Measurements from ENCODE around the gene PTPRN2.
"Not testable (repeated sequence)": the region's sequence is repeated elsewhere in the genome, so short reads cannot be mapped to it uniquely, and the experiment has no call there.

PTPRN2 gene

DNA sequence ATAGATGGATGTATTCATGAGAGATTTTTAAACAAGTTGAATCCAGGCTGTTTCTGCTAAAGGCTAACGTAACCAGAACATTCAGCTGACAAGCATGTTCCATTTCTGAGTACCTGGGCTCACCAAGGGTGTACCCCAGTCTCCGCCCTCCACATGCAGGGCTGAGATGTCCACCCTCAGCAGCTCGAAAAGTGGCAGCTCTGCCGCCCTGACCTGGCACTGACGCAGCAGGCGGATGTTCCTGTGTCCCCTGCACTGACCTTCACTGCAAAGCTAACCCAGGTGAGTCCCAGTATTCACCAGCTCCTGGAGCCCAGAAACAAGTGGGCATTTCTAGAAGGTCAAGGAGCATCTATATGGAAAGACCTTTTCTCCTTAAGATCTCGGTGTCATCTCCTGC is 437.4 kb downstream of the PTPRN2 start:
- no peak for DNase-seq (ENCODE audit: low read depth in 4 of 4, low spot score in 1 of 4)

DNA sequence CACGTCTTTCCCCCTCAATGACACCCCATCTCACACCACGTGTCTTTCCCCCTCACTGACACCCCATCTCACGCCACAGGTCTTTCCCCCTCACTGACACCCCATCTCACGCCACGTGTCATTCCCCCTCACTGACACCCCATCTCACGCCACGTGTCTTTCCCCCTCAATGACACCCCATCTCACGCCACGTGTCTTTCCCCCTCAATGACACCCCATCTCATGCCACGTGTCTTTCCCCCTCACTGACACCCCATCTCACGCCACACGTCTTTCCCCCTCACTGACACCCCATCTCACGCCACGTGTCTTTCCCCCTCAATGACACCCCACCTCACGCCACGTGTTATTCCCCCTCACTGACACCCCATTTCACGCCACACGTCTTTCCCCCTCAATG is 440.2 kb downstream of the PTPRN2 start:
- DNase-seq (ENCODE audit: low read depth in 4 of 4, low spot score in 1 of 4): not testable (repeated sequence)

DNA sequence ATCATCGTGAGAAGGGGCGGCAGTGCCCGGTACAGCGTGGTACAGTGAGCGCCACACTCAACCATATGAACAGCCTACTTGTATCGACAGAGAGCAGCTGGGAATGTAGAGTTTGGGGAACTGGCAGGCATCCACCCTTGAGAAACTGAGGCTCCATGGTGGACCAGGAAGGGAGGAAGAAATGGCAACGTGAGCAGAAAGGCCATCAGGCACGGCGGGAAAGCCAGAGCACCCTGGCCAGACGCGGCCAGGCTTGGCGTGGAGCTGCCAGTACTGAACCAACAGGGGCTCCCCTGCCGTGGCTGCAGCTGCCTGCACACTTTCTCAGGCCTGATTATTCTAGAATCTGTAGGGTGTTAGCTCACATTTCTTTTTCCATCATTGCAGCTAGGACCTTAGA is 442.3 kb downstream of the PTPRN2 start:
- no peak for DNase-seq (ENCODE audit: low read depth in 4 of 4, low spot score in 1 of 4)

DNA sequence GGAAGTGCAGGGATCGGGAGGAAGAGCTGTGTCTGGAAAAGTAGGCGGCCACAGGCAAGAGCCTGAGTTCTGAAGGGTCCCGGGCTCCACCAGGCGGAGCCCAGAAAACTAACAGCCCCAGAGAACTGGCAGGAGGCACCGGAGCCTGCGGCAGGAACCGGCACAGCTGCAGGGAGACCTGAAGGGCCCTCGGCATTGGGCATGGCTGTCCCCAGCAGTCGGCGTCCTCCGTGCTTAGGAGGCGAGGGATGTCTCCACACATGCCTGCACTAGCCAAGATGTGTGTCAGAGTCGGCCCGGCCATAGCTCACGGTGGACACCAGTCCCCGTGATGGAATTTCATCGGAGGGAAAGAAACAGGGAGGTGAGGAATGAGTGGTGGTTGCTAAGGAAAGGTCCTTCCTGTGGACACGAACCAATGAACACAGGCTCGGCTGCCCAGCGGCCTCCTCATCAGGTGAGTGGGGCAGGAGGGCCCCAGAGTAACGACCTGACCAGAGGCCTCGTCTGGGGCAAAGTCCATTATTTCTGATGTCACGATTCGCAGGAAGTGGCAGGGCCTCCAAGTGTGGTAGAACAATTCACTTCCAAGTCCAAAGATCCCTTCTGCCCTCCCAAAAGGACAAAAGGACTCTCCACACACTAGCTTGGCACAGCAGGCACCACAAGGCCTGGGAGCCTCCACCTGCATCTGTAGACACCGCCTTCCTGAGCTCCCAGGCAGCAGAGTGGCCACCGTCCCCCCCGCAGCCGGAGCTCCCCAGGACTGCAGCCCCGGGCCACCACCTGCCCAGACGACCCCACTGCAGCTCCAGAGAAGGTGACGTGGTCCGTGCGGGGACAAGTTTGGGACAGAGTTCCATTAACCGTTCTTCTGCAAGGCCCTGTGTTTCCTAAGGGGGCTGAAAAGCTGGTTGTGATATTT is 444.2 kb downstream of the PTPRN2 start:
- DNase-seq (ENCODE audit: low read depth in 4 of 4, low spot score in 1 of 4): no peak

DNA sequence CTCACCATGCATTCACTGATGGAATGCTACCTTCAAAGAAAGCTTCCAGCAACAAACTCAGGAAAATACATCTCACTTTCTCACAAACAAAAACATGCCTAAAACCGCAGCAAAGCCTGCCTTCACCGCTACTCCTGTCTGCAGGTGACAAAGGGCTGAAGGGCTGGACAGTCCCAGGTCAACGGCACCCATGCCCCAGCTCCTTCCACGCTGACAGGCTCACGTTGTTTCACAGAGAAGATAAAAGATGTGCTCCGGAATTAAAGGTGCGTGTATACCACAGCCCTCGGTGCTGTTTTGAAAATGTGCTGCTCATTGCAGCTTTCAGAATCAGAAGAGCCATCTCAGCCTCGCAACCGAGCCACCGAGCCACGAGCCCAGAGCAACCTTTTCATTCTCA is 445.0 kb downstream of the PTPRN2 start:
- no peak for DNase-seq (ENCODE audit: low read depth in 4 of 4, low spot score in 1 of 4)

DNA sequence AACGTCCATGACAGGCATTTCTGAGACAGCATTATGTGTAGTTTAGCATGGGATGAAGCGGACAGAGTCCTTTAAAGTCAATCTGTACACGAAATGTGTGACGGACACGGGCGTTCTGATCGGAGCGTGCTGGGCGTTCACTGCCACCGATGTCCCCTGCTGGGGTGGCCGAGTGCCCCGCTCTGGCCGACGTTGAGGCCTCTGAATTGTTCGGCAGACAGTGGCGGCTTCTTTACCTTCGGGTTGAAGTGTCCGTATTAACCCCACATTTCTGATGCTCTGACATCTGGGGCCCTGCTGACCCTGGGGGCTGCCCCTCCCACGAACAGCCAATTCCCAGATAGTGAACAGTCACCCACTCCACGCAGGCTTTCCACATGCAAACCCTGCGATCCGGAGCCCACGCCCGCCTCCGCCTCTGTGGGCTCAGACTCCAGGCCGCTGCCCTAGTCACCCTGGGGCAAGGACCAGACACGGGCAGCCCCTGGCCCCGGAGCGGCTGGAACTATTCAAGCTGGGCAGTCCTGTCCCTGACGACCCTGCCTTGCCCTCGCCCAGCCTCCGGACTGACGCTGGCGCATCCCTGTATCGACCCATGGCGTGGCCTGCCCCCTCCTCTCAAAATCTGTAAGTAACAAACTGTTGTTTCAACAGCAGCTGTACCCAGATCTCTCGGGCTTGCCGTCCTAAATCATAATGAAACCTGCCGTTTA is 445.7 kb downstream of the PTPRN2 start:
- DNase-seq (ENCODE audit: low read depth in 4 of 4, low spot score in 1 of 4): no peak

DNA sequence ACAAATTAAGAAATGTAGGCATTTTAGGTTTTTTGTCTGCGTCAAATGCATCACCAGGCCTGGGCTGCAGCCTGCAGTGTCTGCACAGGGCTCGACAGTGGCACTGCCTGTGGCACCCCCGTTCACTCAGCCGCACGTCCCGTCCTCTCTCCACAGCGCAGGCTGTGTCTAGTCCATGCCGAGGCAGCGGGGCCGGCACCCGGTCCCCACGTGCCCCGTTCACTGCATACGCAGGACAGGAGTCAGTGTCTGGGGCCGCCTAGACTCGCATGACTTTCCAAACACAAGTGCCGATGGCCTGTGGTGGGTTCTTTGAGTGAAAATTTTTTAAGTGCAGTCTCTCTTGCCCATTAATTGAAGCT is 446.4 kb downstream of the PTPRN2 start:
- DNase-seq (ENCODE audit: low read depth in 4 of 4, low spot score in 1 of 4): no peak

DNA sequence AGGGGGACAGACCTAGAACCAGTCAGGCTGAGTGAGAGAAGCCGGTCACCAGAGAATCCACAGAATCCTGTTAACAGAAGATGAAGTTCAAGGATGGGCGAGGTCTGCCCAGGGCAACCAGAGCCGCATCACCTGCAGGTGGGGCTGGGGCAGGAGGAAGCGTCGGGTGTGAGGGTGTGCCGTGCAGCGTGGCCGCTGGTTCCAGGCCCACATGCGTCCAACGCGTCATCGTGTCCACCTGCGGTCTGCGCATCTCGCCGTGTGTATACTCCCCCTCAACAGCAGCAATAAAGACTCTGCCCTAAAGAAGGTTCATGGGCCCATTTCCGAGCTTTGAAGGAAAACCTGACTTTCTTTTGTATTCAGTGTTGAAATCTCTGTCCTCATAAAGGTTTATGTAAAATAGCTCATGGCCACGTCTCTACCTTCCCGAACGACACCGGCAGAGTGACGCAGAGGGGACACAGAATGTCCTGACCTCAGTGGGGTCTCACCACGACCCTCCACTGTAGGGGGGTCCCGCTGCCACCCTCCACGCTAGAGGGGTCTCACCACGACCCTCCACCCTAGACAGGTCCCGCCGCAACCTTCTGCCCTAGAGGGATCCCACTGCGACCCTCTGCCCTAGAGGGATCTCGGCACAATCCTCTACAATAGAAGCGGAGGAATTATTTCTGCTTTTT is 446.9 kb downstream of the PTPRN2 start:
- DNase-seq (ENCODE audit: low read depth in 4 of 4, low spot score in 1 of 4): no peak

DNA sequence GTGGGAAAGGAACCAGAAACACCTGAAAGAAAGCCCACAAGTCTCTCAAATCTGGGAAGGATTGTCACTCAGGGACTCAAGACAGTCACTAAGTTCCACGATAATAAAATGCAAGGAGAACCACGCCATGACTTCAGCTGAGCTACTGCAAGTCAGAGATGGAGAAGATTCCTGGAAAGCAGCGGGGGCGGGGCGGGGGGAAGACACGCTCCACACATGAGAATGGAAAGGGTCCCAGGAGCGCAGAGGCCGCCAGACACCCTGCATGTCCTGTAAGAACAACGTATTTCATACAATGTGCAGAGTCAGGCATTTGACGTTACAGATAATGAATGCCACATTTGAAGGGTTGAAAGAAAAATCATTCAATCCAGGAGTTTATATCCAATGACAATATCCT is 448.1 kb downstream of the PTPRN2 start:
- no peak for DNase-seq (ENCODE audit: low read depth in 4 of 4, low spot score in 1 of 4)

DNA sequence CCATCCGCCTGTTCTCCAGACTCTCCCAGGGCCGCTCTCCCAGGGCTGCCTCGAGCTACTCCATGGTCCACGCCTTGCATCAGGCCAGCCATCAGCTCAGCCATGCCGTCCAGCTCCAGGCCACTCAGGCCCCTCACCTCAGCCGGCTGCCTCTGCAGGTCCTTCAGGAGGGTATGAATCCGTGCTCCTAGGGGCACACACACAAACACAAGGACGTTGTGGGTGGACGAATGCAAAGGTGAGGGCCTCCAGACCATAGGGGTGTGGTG is 449.4 kb downstream of the PTPRN2 start:
- DNase-seq (ENCODE audit: low read depth in 4 of 4, low spot score in 1 of 4): no peak

DNA sequence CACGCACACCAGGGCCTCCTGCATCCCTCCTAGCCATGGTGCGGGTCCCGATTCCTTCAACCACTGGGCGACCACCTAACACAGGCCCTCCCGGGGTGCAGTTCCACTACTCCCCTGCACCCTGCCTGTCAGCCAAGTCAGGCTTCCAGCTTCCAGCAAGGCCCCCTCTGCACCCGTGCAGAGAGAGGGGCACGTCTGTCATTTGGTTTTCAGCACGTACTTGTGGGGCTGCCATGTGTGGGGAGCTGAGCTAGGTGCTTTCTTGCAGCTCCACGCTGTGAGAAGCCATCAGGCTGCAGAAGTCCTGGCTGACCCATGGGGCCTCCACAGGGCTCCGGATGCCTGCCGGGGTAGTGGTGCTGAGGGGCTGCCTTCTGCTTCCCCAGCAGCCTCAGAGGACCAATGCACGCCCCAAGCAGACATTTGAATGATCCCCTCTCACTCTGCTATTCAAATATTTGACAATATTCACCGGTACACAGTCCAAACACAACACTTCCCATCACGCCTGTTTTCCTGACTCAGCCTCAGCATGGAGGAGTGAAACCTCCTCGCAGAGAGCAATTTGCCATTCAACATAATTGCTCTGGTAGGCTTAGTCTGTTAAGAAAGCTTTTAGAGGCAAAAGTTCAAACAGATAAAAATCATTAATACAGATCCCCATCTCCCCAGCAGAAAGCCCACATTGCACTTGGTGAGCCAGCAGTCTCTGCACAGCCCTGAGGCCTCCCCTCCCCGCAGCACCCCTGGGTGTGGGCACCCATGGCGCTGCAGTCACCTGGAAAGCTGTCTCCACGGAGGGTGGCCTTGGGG is 449.9 kb downstream of the PTPRN2 start:
- DNase-seq (ENCODE audit: low read depth in 4 of 4, low spot score in 1 of 4): no peak

DNA sequence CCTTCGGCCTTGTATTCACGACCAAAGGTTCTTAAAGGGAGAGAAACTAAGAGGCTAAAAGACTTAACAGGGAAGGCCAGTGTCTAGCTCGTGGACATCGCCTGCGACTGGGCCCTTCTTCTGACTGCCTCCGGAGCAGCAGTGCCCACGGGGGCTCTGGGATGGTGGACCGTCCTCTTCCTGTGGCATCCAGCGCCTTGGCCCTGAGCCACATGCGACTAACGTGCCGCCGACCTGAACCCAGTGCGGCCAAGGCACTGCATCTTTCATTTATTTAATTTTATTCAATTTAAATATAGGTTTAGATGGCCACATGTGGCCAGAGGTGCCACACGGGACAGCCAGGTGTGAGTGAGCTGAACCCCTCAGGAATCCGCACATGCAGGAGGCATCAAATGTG is 451.7 kb downstream of the PTPRN2 start:
- no peak for DNase-seq (ENCODE audit: low read depth in 4 of 4, low spot score in 1 of 4)

DNA sequence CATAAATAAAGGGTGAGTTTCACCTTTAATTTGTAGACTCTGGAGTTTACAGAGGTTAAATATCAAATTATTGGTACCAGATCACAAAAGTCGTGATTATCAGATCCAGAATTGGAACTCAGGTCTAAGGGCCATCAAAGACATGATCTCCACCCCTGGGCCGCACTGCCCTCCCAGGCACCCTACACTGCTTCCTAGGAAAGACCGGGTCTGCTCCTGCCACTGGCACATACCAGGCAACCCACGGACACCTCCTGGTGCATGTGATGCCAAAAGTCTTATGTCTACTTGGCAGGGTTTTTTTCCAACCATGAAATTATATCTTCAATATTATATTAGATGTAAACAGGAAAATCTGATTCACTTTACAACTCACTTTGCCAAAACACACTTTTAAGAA is 452.8 kb downstream of the PTPRN2 start:
- no peak for DNase-seq (ENCODE audit: low read depth in 4 of 4, low spot score in 1 of 4)

DNA sequence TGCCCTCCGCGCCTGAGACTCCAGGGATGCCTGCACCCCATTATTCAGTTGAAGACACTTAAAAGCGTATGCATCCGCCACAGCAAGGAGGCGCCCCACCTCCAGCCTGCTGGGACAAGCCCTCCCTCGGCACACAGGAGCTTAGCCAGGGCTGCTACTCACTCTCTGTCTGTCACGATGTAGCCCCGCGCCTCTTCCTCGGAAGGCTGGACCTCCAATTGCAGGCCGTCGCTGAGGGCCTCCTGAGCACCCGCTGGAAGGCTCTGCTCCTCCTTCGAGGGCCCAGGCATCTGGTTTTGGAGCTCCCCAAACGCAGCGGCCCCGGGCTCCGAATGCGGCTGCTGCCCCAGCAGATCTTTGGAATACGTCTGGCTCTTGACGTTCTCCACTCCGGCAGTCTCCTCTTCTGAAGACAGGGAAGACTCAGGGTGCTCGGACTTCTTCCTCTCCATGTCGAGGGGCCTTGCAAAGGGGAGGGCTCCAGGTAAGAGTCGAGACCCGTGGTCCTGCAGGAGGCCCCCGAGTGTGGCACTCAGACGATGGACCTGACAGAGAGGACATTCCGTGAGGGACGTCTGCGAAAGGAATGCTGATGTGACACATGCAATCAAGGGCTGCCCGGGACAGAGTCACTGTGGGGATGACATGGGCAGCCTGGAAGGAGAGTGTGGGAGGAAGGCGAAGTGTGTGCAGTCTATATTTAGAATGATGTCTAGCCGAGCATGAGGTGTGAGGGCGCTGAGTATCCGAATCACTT is 453.9 kb downstream of the PTPRN2 start:
- DNase-seq (ENCODE audit: low read depth in 4 of 4, low spot score in 1 of 4): no peak

DNA sequence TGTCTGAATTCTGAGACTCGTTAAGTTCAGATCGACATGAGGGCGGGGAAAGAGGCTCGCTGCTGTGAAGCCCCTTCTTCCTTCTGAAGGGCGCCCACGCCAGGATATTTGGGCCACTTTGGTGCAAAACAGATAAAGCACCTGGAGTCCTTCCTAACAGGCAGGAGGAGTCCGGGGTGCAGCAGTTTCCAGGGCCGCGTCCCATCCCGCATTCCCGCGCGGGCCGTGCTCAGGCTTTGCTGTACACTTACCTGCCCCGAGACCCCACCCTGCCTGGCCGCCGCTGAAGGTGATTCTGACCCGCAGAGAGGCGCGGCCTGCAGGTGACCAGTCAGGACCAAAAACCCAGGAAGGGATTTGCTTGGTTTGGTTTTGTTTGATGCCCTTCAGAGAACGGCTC is 454.6 kb downstream of the PTPRN2 start:
- DNase-seq (ENCODE audit: low read depth in 4 of 4, low spot score in 1 of 4): no peak

DNA sequence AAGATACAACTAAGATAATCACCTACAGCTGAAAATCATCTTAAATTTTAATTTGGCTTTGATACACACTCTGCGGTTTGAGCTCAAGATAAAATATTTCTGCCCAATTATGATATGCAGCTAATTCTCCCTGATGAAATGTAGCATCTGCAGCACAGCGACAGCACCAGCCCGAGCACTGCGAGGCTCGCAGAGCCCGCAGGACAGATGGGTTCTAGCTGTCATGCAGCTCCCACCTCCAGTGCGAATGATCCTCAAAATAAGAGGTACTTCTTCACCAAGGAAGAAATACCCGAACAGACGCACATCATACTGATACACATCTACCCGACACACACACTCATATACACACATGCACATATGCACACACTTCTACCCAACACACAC is 457.6 kb downstream of the PTPRN2 start:
- DNase-seq (ENCODE audit: low read depth in 4 of 4, low spot score in 1 of 4): no peak

DNA sequence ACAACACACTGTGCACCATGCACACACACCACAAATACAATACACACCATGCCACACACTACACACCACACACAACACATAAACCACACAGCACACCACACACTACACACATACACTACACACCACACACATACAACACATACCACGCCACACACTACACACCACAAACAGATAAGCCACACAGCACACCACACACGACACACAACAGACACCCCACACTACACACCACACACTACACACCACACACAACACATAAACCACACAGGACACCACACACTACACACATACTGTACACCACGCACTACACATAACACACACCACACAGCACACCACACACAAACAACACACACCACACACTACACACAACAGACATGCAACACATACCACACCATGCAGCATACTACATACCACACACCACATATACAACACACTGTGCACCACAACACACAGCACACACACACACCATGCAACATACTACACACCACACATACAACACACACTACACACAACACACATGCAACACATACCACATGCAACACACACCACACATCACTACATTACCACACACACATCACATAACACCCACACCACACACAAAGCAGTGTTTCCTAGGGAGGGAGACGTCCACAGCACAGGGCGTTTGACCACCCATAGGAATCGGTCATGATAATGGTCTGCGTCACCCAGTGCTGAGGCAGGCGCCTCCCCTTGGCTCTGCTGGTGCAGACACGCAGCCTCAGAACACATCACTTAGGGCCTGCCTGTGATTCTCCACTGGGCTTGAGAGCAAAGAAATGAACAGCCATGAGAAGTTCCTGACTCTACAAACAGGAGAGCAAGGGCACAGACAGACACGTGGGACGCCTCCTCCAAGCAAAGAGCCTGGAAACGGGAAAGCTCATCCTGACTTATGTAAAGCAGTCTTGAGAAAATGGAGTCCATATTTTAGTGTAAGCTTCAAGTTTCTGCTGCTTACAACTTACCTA is 458.3 kb downstream of the PTPRN2 start:
- DNase-seq (ENCODE audit: low read depth in 4 of 4, low spot score in 1 of 4): no peak

DNA sequence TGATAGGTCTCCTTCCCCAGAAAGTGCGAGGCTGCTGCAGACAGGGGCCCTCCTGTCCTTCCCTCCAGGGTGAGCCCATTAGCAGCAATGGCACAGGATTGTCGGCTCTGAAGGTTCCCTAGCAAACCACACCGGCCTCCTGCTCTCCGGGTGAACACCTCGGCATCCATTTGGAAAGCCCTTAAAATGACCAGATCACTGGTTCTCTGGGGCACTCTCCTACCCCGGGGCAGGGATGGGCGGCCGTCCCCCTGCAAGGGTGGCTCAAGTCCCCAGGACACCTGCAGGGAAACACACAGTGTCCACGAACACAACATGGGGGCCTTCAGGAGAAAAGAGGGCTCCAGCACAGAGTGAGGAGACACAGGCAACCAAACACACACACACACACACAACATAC is 459.1 kb downstream of the PTPRN2 start:
- no peak for DNase-seq (ENCODE audit: low read depth in 4 of 4, low spot score in 1 of 4)

DNA sequence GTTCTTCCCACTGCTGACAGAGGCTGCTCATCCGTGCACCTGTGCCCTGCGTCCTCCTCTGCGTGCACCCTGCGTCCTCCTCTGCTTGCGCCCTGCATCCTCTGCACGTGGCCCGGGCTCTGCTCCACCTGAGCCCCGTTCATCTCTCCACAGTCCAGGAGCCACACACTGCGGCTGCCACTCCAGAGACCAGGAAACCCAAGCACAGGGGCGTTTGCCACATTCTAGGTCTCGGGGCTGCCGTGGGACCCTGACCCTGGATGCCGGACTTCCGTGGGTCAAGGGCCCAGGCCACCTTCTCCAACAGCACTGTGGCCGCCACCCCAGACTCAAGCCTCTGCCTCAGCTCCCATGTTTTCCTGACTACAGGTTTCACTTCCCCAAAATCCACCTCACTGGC is 460.4 kb downstream of the PTPRN2 start:
- no peak for DNase-seq (ENCODE audit: low read depth in 4 of 4, low spot score in 1 of 4)

DNA sequence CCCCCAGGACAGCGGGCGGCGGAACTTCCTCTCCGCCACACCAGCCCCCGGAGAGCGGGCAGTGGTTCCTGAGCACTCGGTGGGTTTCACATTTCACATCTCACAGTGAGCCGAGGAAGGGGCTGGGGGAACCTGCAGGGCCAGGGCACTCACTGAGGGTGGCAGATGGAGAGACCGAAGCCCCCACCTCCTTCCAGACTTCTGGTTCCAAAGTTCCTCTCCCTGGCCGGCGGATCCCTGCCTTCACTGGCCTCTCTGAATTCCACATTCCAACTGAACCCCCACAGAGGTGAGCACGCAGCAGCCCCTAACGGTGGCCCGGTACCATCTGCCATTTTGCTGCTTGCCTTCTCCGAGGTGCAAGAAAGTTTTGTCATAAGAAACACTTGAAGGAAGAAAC is 461.0 kb downstream of the PTPRN2 start:
- DNase-seq (ENCODE audit: low read depth in 4 of 4, low spot score in 1 of 4): no peak
